Chondrocyte (in vitro differentiated cells): ENCODE results near the gene BMP2. TPM values are rescaled to one million over a fixed set of nuclear protein-coding genes. Genes with fewer than 3 reads are reported as not detected.

Source experiments
- DNase-seq: peaks from one replicate; pipeline ENCODE4 v3.0.0; 2021; ENCODE audit warnings: mixed read lengths, low spot score
- H3K27ac Mint-ChIP-seq: one replicate; pipeline ENCODE4 v1.8.0; 2021; ENCODE audit warnings: mild to moderate bottlenecking, moderate library complexity, mixed read lengths; ENCODE audit not compliant: unreplicated experiment
- H3K27me3 Mint-ChIP-seq: 2 replicates; pipeline ENCODE4 v1.8.0; 2021; ENCODE audit warnings: low read depth, mixed read lengths
- H3K36me3 Mint-ChIP-seq: 2 replicates; pipeline ENCODE4 v1.8.0; 2021; ENCODE audit warnings: low read depth, mixed read lengths
- H3K4me1 Mint-ChIP-seq: 2 replicates; pipeline ENCODE4 v1.8.0; 2021; ENCODE audit warnings: low read depth, mild to moderate bottlenecking, mixed read lengths
- H3K4me3 Mint-ChIP-seq: one replicate; pipeline ENCODE4 v1.8.0; 2021; ENCODE audit warnings: mild to moderate bottlenecking, moderate library complexity, mixed read lengths; ENCODE audit not compliant: unreplicated experiment
- H3K9me3 Mint-ChIP-seq: 2 replicates; pipeline ENCODE4 v1.8.0; 2021; ENCODE audit warnings: low read depth, mixed read lengths
- total RNA-seq: library from RNA; stranded (reverse); gene quantifications from 3 replicates; pipeline ENCODE4 v1.2.1, GENCODE V29; 2021
- TF ChIP-seq, protein P1 (sequence below): fragments of 200-600 bp; sonication (generic); IDR thresholded peaks from 2 replicates; pipeline ENCODE4 v1.5.0; 2021; ENCODE audit warnings: antibody characterized with exemption, mild to moderate bottlenecking, moderate library complexity

BMP2 gene
- total RNA-seq, 1 donor from 2014 or later: 1.1 TPM

DNA sequence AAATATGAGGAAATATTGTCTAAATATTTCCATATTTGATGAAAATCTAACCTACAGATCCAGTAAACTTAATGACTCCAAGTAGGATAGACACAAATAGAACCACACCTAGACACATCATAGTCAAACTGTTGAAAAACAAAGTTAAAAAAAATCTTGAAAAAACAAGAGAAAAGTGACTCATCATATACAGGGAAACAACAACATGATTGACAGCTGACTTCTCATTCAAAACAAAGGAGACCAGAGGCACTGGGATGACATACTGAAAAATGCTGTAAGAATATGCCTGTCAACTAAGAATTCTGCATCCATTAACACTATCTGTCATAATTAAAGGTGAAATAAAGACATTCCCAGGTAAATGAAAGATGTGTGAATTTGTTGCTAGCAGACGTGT, 38.8 kb downstream of the BMP2 start:
- TF ChIP-seq, protein P1, sequence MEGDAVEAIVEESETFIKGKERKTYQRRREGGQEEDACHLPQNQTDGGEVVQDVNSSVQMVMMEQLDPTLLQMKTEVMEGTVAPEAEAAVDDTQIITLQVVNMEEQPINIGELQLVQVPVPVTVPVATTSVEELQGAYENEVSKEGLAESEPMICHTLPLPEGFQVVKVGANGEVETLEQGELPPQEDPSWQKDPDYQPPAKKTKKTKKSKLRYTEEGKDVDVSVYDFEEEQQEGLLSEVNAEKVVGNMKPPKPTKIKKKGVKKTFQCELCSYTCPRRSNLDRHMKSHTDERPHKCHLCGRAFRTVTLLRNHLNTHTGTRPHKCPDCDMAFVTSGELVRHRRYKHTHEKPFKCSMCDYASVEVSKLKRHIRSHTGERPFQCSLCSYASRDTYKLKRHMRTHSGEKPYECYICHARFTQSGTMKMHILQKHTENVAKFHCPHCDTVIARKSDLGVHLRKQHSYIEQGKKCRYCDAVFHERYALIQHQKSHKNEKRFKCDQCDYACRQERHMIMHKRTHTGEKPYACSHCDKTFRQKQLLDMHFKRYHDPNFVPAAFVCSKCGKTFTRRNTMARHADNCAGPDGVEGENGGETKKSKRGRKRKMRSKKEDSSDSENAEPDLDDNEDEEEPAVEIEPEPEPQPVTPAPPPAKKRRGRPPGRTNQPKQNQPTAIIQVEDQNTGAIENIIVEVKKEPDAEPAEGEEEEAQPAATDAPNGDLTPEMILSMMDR: no peak
- Mint-ChIP-seq H3K36me3 (no peaks in the 10 kb centered on the region), H3K27me3 (peaks cover 22% of the 10 kb centered on the region), H3K9me3 (peaks cover 9% of the 10 kb centered on the region), H3K4me1 (no peaks in the 10 kb centered on the region), H3K27ac (no peak overlapping the region), H3K4me3 (no peak overlapping the region)
- no peak for DNase-seq

- peaks cover 29% of the 10 kb centered on the region for H3K27me3 Mint-ChIP-seq
- H3K4me1 Mint-ChIP-seq: no peaks in the 10 kb centered on the region
- no peak overlapping the region for H3K27ac Mint-ChIP-seq
- TF ChIP-seq, protein P1: no peak
- no peaks in the 10 kb centered on the region for H3K36me3 Mint-ChIP-seq
- no peak overlapping the region for H3K4me3 Mint-ChIP-seq
- H3K9me3 Mint-ChIP-seq: peaks cover 1% of the 10 kb centered on the region
- DNase-seq: no peak
Observed at GRCh38 chr20:6811262-6812035, 44.0 kb downstream of the BMP2 start.

DNA sequence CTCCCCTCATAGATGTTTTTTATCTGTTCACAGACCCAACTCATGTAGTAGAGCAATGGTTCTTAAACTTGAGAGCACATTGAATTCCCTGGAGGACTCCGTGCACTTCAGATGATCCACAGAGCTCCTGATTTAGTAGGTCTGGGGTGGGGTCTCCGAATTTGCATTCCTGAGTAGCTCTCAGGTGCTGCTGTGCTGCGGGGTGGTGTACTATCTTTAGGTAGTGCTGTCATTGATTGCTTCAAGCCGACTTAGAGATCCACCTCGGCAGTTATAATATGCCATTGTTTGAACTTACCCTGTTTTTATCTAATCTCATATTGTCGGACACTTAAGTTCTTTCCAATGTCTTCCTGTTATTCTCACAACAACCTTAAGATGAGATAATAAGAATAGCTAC, 45.0 kb downstream of the BMP2 start:
- no peak overlapping the region for H3K27ac Mint-ChIP-seq

DNA sequence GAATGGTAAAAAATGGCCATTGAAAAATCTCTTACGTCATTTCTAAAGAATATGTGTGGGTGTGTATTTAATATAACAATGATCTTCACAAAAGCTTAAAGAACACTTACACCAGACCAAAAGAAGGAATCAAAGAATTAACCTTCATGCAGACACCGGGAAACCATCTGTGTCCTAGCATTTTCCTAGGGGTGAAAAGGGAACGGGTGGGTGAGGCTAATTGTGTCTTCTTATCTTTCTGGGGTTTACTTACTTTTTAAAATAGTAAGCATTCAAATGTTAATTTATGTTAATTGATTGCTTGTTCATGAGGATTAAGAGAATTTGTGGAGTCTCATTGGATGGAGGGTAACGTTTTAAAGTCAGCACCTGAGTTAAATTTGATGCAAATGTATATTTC, 47.5 kb downstream of the BMP2 start:
- Mint-ChIP-seq H3K4me1 (no peaks in the 10 kb centered on the region), H3K36me3 (no peaks in the 10 kb centered on the region), H3K27me3 (peaks cover 34% of the 10 kb centered on the region), H3K9me3 (no peaks in the 10 kb centered on the region), H3K4me3 (no peak overlapping the region), H3K27ac (no peak overlapping the region)
- TF ChIP-seq, protein P1: no peak
- no peak for DNase-seq

More for the DNA sequence above, 45.0 kb downstream of the BMP2 start:
- no peaks in the 10 kb centered on the region for H3K9me3 Mint-ChIP-seq
- H3K36me3 Mint-ChIP-seq: no peaks in the 10 kb centered on the region
- H3K4me1 Mint-ChIP-seq: no peaks in the 10 kb centered on the region
- H3K4me3 Mint-ChIP-seq: no peak overlapping the region
- peaks cover 30% of the 10 kb centered on the region for H3K27me3 Mint-ChIP-seq
- TF ChIP-seq, protein P1: no peak
- DNase-seq: no peak

DNA sequence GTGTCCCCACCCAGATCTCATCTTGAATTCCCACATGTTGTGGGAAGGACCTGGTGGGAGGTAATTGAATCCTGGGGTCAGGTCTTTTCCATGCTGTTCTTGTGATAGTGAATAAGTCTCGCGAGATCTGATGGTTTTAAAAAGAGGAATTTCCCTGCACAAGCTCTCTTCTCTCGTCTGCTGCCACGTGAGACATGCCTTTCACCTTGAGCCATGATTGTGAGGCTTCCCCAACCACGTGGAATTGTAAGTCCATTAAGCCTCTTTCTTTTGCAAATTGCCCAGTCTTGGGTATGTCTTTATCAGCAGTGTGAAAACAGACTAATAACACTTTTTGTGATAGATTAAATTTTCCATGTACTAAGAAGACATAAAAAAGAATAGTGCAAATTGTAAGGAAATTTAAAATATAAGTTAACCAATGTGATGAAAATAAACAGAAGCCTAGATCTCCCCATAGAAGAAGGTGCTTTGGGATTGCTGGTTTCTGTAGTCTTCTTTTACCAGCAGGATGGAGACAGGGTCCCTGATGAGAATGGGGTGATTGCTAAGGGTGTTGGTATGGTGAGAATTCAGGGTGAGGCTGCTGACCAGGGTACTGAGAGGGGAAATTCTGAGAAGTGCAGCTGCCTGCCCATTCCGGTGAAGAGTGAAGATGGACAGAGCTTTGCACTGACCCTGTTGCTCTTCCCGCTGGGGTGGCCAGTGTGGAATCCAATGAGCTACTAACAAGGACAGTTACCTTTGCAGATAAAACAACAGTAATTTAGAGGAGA, 50.7 kb downstream of the BMP2 start:
- no peak overlapping the region for H3K4me3 Mint-ChIP-seq
- no peaks in the 10 kb centered on the region for H3K9me3 Mint-ChIP-seq
- DNase-seq: no peak
- TF ChIP-seq, protein P1: no peak
- H3K4me1 Mint-ChIP-seq: no peaks in the 10 kb centered on the region
- no peak overlapping the region for H3K27ac Mint-ChIP-seq
- H3K36me3 Mint-ChIP-seq: no peaks in the 10 kb centered on the region
- peaks cover 30% of the 10 kb centered on the region for H3K27me3 Mint-ChIP-seq
